ENCODE results near the gene POLR2E.
A peak's percentile ranks its signal among the peaks of the same experiment; 100 is the strongest.

Gene POLR2E

DNA sequence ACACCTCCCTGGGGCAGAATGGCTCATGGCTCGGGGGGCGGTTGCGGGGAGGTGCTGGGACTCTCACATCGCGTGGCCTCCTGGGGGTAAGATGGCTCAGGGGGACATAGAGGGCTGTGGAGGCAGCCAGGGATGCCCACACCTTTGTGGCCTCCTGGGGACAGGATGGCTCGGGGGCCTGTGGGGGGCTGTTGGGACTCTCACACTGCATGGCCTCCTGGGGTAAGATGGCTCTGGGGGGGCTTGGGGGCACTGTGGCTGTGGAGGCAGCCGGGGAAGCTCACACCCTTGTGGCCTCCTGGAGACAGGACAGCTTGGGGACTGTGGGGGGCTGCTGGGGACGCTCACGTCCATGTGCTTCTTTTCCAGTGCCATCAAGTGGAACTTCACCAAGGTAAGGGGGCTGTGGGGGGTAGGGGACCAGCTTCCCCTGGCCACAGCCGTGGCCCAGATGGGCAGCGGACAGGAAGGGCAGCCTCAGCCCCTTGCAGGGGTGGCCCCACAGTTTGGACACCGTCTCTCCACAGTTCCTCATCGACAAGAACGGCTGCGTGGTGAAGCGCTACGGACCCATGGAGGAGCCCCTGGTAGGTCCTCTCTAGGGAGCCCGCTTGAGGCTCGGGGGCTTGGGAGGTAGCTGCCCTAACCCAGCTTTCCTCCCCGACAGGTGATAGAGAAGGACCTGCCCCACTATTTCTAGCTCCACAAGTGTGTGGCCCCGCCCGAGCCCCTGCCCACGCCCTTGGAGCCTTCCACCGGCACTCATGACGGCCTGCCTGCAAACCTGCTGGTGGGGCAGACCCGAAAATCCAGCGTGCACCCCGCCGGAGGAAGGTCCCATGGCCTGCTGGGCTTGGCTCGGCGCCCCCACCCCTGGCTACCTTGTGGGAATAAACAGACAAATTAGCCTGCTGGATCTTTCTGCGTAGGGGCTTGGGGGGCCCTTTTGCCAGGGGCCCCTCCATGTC lies 11.0 kb upstream of the POLR2E start:
- TF ChIP-seq, protein P1, sequence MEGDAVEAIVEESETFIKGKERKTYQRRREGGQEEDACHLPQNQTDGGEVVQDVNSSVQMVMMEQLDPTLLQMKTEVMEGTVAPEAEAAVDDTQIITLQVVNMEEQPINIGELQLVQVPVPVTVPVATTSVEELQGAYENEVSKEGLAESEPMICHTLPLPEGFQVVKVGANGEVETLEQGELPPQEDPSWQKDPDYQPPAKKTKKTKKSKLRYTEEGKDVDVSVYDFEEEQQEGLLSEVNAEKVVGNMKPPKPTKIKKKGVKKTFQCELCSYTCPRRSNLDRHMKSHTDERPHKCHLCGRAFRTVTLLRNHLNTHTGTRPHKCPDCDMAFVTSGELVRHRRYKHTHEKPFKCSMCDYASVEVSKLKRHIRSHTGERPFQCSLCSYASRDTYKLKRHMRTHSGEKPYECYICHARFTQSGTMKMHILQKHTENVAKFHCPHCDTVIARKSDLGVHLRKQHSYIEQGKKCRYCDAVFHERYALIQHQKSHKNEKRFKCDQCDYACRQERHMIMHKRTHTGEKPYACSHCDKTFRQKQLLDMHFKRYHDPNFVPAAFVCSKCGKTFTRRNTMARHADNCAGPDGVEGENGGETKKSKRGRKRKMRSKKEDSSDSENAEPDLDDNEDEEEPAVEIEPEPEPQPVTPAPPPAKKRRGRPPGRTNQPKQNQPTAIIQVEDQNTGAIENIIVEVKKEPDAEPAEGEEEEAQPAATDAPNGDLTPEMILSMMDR (IDR thresholded peaks at IDR 0.05) = no peak
- peak overlapping the region in 1 of 2 donors; percentile 99 for H3K27ac ChIP-seq
- DNase-seq (ENCODE audit: low spot score) = no peak
- peak overlapping the region; percentile 96 for H3K4me3 ChIP-seq

DNA sequence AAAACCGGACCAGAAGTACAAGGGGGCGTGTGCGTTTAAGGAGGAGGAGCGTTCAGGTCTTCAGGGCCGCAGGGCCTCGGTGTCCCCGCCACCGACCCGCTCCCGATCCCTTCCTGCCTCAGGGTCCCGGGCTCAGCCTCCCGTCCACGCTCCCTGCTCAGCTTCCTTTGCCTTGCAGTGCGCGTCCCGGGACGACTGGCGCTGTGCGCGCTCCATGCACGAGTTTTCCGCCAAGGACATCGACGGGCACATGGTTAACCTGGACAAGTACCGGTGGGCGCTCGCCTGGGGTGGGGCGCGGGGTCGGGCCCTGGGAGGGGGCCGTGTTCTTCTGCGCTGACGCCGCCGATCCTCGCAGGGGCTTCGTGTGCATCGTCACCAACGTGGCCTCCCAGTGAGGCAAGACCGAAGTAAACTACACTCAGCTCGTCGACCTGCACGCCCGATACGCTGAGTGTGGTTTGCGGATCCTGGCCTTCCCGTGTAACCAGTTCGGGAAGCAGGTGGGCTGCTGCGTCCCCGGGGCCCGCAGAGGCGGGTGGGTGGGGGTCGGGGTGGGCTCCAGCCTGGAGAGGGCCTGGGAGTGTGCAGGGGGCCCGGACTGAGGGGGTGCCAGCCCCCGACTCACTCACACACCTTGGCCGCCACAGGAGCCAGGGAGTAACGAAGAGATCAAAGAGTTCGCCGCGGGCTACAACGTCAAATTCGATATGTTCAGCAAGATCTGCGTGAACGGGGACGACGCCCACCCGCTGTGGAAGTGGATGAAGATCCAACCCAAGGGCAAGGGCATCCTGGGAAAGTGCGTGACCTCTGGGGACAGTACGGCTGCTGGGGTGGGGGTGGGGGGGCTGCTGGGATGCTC lies 10.1 kb upstream of the POLR2E start:
- peak overlapping the region; percentile 96 for H3K4me3 ChIP-seq
- TF ChIP-seq, protein P1 (IDR thresholded peaks at IDR 0.05) = no peak
- peak overlapping the region; percentile 99 to 100 for H3K27ac ChIP-seq
- DNase-seq (ENCODE audit: low spot score) = no peak

DNA sequence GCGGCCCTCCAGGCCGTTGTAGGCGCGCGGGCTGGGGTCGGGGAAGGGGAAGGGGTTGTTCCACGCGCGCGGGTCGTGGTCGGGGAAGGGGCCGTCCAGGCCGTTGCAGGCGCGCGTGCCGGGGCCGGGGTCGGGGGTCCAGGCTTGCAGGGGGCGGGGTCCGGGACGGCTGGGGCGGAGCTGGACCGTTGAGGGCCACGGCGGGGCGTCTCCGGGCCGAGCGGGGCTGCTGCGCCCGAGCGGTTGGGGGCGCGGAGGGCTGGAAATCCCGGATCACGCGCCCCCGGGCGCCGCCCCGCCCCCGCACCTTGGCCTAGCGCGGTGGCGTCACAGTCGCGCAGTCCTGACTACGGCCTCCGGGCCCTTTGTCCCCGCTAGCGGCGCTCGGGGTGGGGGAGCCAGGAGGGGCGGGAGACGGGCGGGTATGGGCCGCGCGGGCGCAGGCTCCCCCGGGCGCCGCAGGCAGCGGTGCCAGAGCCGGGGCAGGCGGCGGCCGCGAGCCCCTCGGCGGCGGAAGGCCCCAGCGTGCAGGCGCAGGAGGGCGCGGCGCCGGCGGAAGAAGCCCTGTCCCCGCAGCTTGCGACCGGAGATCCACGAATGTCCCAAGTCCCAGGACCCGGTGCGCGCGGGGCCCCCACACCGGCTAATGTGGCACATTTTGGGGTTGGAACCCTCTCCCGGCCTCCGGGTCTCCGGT lies 9.3 kb upstream of the POLR2E start:
- TF ChIP-seq, protein P1 (IDR thresholded peaks at IDR 0.05) = no peak
- peak overlapping the region; percentile 99 to 100 for H3K27ac ChIP-seq
- DNase-seq (ENCODE audit: low spot score) = peak; percentile 89
- H3K4me3 ChIP-seq = peak overlapping the region; percentile 96

DNA sequence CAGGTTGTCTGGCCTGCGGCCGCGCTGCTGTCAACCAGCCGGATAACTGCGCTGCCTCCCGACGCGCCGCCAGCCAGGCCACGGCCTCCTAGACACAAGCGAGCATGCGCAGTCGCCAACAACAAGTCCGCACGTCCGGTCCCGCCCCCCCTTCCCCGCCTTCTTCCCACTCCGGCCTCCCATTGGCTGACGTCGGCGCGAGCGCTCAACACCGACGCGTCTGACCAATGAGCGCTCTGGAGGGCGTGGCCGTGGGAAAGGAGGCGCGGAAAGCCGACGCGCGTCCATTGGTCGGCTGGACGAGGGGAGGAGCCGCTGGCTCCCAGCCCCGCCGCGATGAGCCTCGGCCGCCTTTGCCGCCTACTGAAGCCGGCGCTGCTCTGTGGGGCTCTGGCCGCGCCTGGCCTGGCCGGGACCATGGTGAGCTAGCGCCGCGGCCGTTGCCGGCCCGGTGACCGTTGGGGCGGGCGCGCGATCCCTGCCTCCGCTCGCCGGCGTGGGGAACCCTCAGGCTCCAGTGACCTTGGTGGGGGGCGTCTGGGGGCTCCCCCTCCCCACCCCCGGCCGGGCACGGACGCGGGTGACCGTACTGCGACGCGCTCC lies 8.6 kb upstream of the POLR2E start, which contains the start of gene GPX4:
TSS of gene GPX4 (plus strand) at position 287 of the 603 bp plus-strand sequence. CDS start at position 337, 50 bp downstream.
- peak within 1 kb of the TSS; percentile 96 for H3K4me3 ChIP-seq
- peak; percentile 99 for DNase-seq (ENCODE audit: low spot score)
- TF ChIP-seq, protein P1 (IDR thresholded peaks at IDR 0.05) = no peak
- peak within 1 kb of the TSS; percentile 99 to 100 for H3K27ac ChIP-seq

DNA sequence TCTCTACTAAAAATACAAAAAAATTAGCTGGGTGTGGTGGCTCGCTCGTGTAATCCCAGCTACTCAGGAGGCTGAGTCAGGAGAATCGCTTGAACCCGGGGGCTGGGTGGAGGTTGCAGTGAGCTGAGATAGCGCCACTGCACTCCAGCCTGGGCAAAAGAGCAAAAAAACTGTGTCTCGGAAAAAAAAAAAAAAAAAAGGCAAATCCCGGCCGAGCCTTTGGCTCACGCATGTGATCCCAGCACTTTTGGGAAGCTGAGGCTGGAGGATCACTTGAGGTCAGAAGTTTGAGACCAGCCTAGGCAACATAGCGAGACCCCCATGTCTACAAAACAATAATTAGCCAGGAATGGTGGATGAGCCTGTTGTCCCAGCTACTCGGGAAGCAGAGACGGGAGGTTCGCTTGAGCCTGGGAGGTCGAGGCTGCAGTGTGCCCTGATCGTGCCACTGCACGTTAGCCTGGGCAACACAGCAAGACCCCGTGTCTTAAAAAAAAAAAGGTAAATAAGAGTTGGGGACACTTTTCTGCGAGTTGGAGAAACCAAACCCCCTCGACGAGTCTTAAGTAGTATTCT lies 8.0 kb upstream of the POLR2E start:
- H3K27ac ChIP-seq = peak overlapping the region; percentile 99 to 100
- H3K4me3 ChIP-seq = peak overlapping the region; percentile 58
- TF ChIP-seq, protein P1 (IDR thresholded peaks at IDR 0.05) = no peak
- DNase-seq (ENCODE audit: low spot score) = no peak

All from coronary artery (tissue), 2 donors.